Measurements from ENCODE around the gene LUC7L3.

Gene LUC7L3

GRCh38 chr17:50767446-50767845 lies 48.0 kb downstream of the LUC7L3 start, which contains the start of gene ANKRD40CL:
TSS of gene ANKRD40CL (minus strand) at chr17:50767518. CDS start at chr17:50766913, 605 bp downstream.
- Histone ChIP-seq H3K9ac (ENCODE audit: low read depth, low read length) (no peak within 1 kb of the TSS), H3K4me1 (ENCODE audit: control insufficient read depth, insufficient read depth, low read length) (no peaks in the 10 kb centered on the region)

DNA sequence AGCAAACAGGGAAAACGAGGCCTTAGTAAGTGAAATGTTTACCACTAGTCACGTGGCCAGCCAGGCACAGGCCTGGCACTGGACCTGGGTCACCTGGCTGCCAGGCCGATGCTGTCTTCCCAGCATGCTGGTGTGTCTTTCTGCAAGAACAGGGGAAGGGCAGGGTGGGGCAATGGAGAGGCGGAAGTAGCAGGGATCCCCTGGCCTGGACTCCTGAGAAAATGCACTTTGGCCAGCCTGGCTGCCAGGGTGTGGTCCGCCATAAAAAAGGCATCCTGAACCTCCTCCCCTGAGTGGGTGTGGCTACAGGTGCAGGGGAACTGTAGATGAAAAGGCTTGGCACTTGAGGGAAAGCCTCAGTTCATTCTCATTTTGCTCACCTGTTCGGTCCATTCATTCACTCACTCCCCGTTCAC lies 49.0 kb downstream of the LUC7L3 start:
- peaks cover 8% of the 10 kb centered on the region for H3K27me3 ChIP-seq (ENCODE audit: control insufficient read depth, insufficient read depth, low read length)
- H3K4me3 ChIP-seq (ENCODE audit: low read length), result no peak overlapping the region
- no peak overlapping the region for H3K4me2 ChIP-seq (ENCODE audit: low read length)
- no peaks in the 10 kb centered on the region for H3K36me3 ChIP-seq (ENCODE audit: insufficient read depth, low read length)
- H3K4me1 ChIP-seq (ENCODE audit: control insufficient read depth, insufficient read depth, low read length), result no peaks in the 10 kb centered on the region
- H3K9ac ChIP-seq (ENCODE audit: low read depth, low read length), result no peak overlapping the region
- no peaks in the 10 kb centered on the region for H3K9me3 ChIP-seq (replicated peaks; ENCODE audit: low read length)

More at GRCh38 chr17:50767446-50767845, 48.0 kb downstream of the LUC7L3 start, which contains the start of gene ANKRD40CL:
- Histone ChIP-seq H3K4me3 (ENCODE audit: low read length) (no peak within 1 kb of the TSS), H3K4me2 (ENCODE audit: low read length) (no peak within 1 kb of the TSS), H3K27me3 (ENCODE audit: control insufficient read depth, insufficient read depth, low read length) (peaks cover 8% of the 10 kb centered on the region), H3K36me3 (ENCODE audit: insufficient read depth, low read length) (no peaks in the 10 kb centered on the region), H3K9me3 (replicated peaks; ENCODE audit: low read length) (no peaks in the 10 kb centered on the region)

DNA sequence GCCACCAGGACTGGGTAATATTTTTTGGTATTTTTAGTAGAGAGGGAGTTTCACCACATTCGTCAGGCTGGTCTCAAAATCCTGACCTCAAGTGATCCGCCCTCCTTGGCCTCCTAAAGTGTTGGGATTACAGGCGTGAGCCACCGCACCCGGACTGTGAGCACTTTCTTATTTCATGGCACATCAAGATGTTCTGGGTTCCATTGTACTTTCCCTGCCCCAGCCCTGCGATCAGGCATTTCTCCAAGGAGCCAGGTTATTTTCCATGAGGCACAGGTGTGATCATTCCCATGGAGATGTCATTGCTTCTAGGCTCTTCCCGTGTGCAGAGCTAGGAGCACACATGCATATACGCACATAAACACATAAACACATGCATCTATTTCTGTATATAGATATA lies 50.5 kb downstream of the LUC7L3 start:
- H3K9me3 ChIP-seq (replicated peaks; ENCODE audit: low read length), result no peaks in the 10 kb centered on the region
- no peak overlapping the region for H3K4me2 ChIP-seq (ENCODE audit: low read length)
- peaks cover 8% of the 10 kb centered on the region for H3K27me3 ChIP-seq (ENCODE audit: control insufficient read depth, insufficient read depth, low read length)
- H3K4me3 ChIP-seq (ENCODE audit: low read length), result no peak overlapping the region
- H3K9ac ChIP-seq (ENCODE audit: low read depth, low read length), result no peak overlapping the region
- no peaks in the 10 kb centered on the region for H3K36me3 ChIP-seq (ENCODE audit: insufficient read depth, low read length)
- H3K4me1 ChIP-seq (ENCODE audit: control insufficient read depth, insufficient read depth, low read length), result no peaks in the 10 kb centered on the region

GRCh38 chr17:50770346-50770745 lies 50.9 kb downstream of the LUC7L3 start:
- Histone ChIP-seq H3K27me3 (ENCODE audit: control insufficient read depth, insufficient read depth, low read length) (peaks cover 8% of the 10 kb centered on the region), H3K9ac (ENCODE audit: low read depth, low read length) (no peak overlapping the region), H3K4me3 (ENCODE audit: low read length) (no peak overlapping the region), H3K9me3 (replicated peaks; ENCODE audit: low read length) (no peaks in the 10 kb centered on the region), H3K36me3 (ENCODE audit: insufficient read depth, low read length) (no peaks in the 10 kb centered on the region), H3K4me1 (ENCODE audit: control insufficient read depth, insufficient read depth, low read length) (no peaks in the 10 kb centered on the region), H3K4me2 (ENCODE audit: low read length) (no peak overlapping the region)

DNA sequence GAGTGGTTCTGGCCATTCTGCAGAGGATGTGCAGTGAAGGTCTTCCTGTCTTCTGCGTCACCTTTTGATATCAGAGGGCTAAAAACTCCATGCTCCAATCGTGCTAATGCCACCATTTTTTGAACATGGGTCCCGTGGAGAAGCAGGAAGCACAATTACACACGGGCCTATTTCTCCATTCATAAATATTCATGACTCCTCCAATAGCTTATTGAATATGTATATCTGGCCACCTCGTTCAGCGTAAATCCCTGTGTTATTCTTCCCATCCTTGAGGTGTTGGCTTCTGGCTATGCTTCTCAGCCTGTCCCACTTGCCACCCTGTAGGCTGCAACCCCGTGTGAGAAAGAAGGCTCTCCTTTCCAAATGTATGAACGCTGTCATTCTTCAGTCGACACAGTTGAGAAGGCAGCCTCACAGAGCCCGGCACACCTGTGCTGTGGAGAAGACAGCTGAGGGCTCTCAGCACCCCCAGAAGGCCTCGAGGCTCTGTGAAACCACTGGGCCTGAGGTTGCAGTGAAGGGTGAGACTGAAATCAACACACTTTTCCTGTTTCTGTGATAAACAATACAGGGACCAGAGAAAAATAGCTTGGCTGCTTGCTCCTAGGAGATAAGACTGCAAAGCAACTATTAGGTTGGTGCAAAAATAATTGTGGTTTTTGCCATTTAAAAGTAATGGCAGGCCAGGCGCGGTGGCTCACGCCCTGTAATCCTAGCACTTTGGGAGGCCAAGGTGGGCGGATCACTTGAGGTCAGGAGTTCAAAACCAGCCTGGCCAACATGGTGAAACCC lies 52.8 kb downstream of the LUC7L3 start:
- H3K4me3 ChIP-seq (ENCODE audit: low read length), result no peak overlapping the region
- H3K4me1 ChIP-seq (ENCODE audit: control insufficient read depth, insufficient read depth, low read length), result no peaks in the 10 kb centered on the region
- H3K9me3 ChIP-seq (replicated peaks; ENCODE audit: low read length), result no peaks in the 10 kb centered on the region
- H3K9ac ChIP-seq (ENCODE audit: low read depth, low read length), result no peak overlapping the region
- H3K36me3 ChIP-seq (ENCODE audit: insufficient read depth, low read length), result no peaks in the 10 kb centered on the region
- peaks cover 8% of the 10 kb centered on the region for H3K27me3 ChIP-seq (ENCODE audit: control insufficient read depth, insufficient read depth, low read length)
- no peak overlapping the region for H3K4me2 ChIP-seq (ENCODE audit: low read length)

DNA sequence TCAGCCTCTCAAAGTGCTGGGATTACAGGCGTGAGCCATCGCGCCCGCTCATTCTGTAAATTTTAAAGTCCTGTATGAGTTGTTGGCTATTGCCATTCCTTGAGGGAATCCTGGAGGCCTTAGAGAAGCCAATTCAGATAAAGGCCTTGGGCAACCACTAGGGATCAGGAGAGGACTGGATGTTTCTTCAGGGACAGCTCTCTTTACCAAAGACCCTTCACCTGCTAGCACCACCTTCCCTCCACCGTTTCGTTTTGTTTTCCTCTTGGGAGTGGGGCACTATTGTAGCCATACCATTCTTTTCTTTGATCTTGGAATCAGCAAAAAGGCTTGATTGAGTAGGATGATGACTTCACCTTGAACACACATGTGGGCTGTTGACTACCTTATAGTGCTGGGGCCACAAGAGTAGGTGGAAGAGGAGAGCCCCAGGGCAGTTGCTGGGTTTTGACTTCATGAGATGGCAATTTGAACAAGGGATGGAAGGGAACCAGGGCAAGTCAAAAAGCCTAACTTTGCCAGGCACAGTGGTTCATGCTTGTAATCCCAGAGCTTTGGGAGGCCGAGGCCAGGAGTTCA lies 54.9 kb downstream of the LUC7L3 start:
- Histone ChIP-seq H3K4me2 (ENCODE audit: low read length) (no peak overlapping the region), H3K9ac (ENCODE audit: low read depth, low read length) (no peak overlapping the region), H3K9me3 (replicated peaks; ENCODE audit: low read length) (no peaks in the 10 kb centered on the region), H3K36me3 (ENCODE audit: insufficient read depth, low read length) (no peaks in the 10 kb centered on the region), H3K4me1 (ENCODE audit: control insufficient read depth, insufficient read depth, low read length) (no peaks in the 10 kb centered on the region), H3K27me3 (ENCODE audit: control insufficient read depth, insufficient read depth, low read length) (peaks cover 9% of the 10 kb centered on the region), H3K4me3 (ENCODE audit: low read length) (no peak overlapping the region)

DNA sequence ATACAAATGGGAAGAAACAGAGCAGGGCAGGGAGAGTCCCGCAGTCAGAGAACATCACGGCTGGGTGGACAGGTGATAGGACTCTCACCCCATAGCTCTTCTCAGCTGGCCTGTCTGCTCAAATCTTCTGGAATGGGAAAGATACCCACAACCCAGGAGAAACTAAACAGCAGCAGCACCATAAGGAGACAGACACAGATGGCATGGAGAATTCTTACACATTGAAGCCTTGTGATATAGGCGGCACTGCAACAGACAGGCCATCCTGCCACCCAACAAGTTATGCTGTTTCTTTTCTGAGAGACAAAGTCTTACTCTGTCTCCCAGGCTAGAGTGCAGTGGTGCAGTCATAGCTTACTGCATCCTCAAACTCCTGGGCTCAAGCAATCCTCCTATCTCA lies 56.5 kb downstream of the LUC7L3 start:
- H3K9me3 ChIP-seq (replicated peaks; ENCODE audit: low read length), result no peaks in the 10 kb centered on the region
- no peak overlapping the region for H3K9ac ChIP-seq (ENCODE audit: low read depth, low read length)
- peaks cover 6% of the 10 kb centered on the region for H3K27me3 ChIP-seq (ENCODE audit: control insufficient read depth, insufficient read depth, low read length)
- no peaks in the 10 kb centered on the region for H3K36me3 ChIP-seq (ENCODE audit: insufficient read depth, low read length)
- peaks cover under 1% of the 10 kb centered on the region for H3K4me1 ChIP-seq (ENCODE audit: control insufficient read depth, insufficient read depth, low read length)
- no peak overlapping the region for H3K4me3 ChIP-seq (ENCODE audit: low read length)
- H3K4me2 ChIP-seq (ENCODE audit: low read length), result no peak overlapping the region

DNA sequence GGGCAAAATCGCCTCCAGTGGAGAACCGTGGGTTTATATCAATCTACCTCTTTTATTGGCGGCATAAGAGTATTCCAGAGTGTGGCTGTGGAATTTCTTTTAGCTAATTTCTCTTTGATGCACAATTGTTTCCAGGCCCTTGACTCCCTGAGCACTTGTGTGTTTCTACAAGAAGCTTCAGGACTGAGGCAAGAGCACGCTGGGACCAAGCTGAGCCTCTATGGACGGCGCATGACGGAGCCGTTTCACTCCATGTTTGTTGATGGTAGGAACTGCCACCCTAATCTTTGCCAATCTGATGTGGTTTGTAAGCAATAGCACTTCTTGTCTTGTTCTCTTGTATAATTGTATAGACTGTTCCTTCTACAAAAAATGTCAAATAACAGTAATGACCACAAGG lies 59.1 kb downstream of the LUC7L3 start:
- Histone ChIP-seq H3K9ac (ENCODE audit: low read depth, low read length) (no peak overlapping the region), H3K9me3 (replicated peaks; ENCODE audit: low read length) (no peaks in the 10 kb centered on the region), H3K36me3 (ENCODE audit: insufficient read depth, low read length) (no peaks in the 10 kb centered on the region), H3K4me3 (ENCODE audit: low read length) (no peak overlapping the region), H3K4me1 (ENCODE audit: control insufficient read depth, insufficient read depth, low read length) (peaks cover 7% of the 10 kb centered on the region), H3K4me2 (ENCODE audit: low read length) (no peak overlapping the region), H3K27me3 (ENCODE audit: control insufficient read depth, insufficient read depth, low read length) (peaks cover 11% of the 10 kb centered on the region)

DNA sequence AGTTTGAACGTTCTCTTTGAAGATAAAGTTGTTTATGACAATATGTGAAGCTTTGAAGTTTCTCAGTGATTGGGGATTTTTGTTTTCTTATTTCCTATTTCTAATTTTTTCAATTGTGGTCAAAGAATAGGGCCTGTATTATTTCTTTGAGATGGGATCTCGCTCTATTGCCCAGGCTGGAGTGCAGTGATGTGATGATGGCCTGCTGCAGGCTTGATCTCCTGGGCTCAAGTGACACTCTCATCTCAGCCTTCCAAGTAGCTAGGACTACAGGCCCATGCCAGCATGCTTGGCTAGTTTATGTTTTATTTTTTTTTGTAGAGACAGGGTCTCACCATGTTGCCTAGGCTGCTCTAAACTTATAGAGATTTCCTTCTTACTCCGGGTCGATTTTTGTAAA lies 59.6 kb downstream of the LUC7L3 start:
- H3K9me3 ChIP-seq (replicated peaks; ENCODE audit: low read length), result no peaks in the 10 kb centered on the region
- no peak overlapping the region for H3K4me3 ChIP-seq (ENCODE audit: low read length)
- H3K4me1 ChIP-seq (ENCODE audit: control insufficient read depth, insufficient read depth, low read length), result peaks cover 7% of the 10 kb centered on the region
- no peaks in the 10 kb centered on the region for H3K36me3 ChIP-seq (ENCODE audit: insufficient read depth, low read length)
- no peak overlapping the region for H3K9ac ChIP-seq (ENCODE audit: low read depth, low read length)
- H3K27me3 ChIP-seq (ENCODE audit: control insufficient read depth, insufficient read depth, low read length), result peaks cover 11% of the 10 kb centered on the region
- H3K4me2 ChIP-seq (ENCODE audit: low read length), result no peak overlapping the region

DNA sequence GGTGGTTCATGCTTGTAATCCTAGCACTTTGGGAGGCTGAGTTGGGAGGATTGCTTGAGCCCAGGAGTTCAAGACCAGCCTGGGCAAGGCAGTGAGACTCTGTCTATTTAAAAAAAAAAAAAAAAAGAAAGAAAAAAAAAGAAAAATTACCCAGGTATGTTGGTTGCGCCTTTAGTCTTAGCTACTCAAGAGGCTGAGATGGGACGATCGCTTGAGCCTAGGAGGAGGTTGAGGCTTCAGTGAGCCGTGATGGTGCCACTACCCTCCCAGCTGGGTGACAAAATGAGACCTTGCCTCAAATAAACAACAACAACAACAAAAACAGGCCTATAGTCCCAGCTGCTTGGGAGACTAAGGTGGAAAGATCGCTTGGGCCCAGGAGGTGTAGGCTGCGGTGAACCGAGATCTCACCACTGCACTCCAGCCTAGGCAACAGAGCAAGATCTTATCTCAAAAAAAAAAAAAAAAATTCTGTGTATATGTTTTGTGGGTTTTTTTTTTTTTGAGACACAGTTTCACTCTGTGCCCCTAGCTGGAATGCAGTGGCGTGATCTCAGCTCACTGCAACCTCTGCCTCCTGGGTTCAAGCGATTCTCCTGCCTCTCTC lies 60.4 kb downstream of the LUC7L3 start:
- Histone ChIP-seq H3K36me3 (ENCODE audit: insufficient read depth, low read length) (no peaks in the 10 kb centered on the region), H3K4me1 (ENCODE audit: control insufficient read depth, insufficient read depth, low read length) (peaks cover 7% of the 10 kb centered on the region), H3K9me3 (replicated peaks; ENCODE audit: low read length) (no peaks in the 10 kb centered on the region), H3K9ac (ENCODE audit: low read depth, low read length) (no peak overlapping the region), H3K27me3 (ENCODE audit: control insufficient read depth, insufficient read depth, low read length) (peaks cover 11% of the 10 kb centered on the region), H3K4me2 (ENCODE audit: low read length) (no peak overlapping the region), H3K4me3 (ENCODE audit: low read length) (no peak overlapping the region)

DNA sequence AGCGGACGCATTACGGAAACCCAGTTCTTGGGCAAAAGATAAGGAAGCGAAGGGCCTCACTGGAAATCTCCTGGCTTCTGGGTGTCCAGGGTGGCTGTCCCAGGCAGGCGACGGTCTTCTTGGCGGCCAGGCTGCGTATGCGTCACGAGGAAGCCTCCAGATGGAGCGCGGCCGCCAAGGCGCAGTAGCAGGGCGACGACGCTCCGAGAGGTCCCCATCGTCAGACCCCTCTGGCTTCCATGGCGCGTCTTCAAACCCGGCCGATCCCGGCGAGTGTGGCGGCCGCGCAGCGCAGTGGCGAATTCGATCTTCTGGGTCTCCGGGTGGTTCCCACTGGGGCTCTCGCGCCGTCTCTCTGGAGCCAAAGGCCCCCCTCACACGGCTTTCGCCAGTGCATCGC lies 61.8 kb downstream of the LUC7L3 start:
- H3K36me3 ChIP-seq (ENCODE audit: insufficient read depth, low read length), result no peaks in the 10 kb centered on the region
- H3K9me3 ChIP-seq (replicated peaks; ENCODE audit: low read length), result no peaks in the 10 kb centered on the region
- peaks cover 7% of the 10 kb centered on the region for H3K4me1 ChIP-seq (ENCODE audit: control insufficient read depth, insufficient read depth, low read length)
- H3K9ac ChIP-seq (ENCODE audit: low read depth, low read length), result peak overlapping the region; percentile 50
- peak overlapping the region; percentile 87 for H3K4me2 ChIP-seq (ENCODE audit: low read length)
- peaks cover 11% of the 10 kb centered on the region for H3K27me3 ChIP-seq (ENCODE audit: control insufficient read depth, insufficient read depth, low read length)
- H3K4me3 ChIP-seq (ENCODE audit: low read length), result peak overlapping the region; percentile 63

All from skeletal muscle satellite cell (primary cell).